H1 (cell line): Measurements from ENCODE around the gene THAP9. TPM values are rescaled to one million over a fixed set of nuclear protein-coding genes. Genes with fewer than 3 reads are reported as not detected.

Source experiments
- CTCF ChIA-PET: fragments of 300-600 bp; sonication (Branson Sonifier 250); formaldehyde crosslinking; loops from one replicate; lab custom pipeline; 2021; ENCODE audit not compliant: partially characterized antibody; lab: Charles Lee
- POLR2A ChIA-PET: fragments of 300-600 bp; sonication (Branson Sonifier 250); formaldehyde crosslinking; loops from one replicate; lab custom pipeline; 2021; ENCODE audit warnings: inconsistent platforms; ENCODE audit not compliant: partially characterized antibody; lab: Charles Lee
- DNase-seq, 2 experiments: peaks; one replicate each; pipeline versions ENCODE4 v3.0.0 to v3.0.0-alpha.2; 2010 to 2022; ENCODE audit warnings: low spot score in 2 of 2, low read depth in 1 of 2, mixed read lengths in 1 of 2
- FAIRE-seq: peaks from 2 replicates; lab custom pipeline; 2011; peaks lifted over from hg19 to GRCh38; lab: Jason Lieb, UNC
- H2AFZ ChIP-seq: 2 replicates; pipeline ENCODE4 v1.8.1; 2012; ENCODE audit warnings: low read length, inconsistent platforms
- H2AK5ac ChIP-seq: 2 replicates; pipeline ENCODE4 v1.6.1; 2013; ENCODE audit warnings: low read depth, low read length
- H2BK120ac ChIP-seq: replicated peaks from 2 replicates; pipeline ENCODE3; 2013; ENCODE audit warnings: low read depth, low read length, inconsistent platforms
- H2BK12ac ChIP-seq: 2 replicates; pipeline ENCODE4 v1.6.1; 2013; ENCODE audit warnings: low read depth, low read length
- H2BK15ac ChIP-seq: 2 replicates; pipeline ENCODE4 v1.6.1; 2013; ENCODE audit warnings: low read length
- H2BK20ac ChIP-seq: 2 replicates; pipeline ENCODE4 v1.6.1; 2013; ENCODE audit warnings: low read length
- H2BK5ac ChIP-seq: 2 replicates; pipeline ENCODE4 v1.6.1; 2013; ENCODE audit warnings: low read depth, low read length
- H3K14ac ChIP-seq: 2 replicates; pipeline ENCODE4 v1.6.1; 2013; ENCODE audit warnings: inconsistent platforms; ENCODE audit not compliant: insufficient read length
- H3K18ac ChIP-seq: 2 replicates; pipeline ENCODE4 v1.6.1; 2013; ENCODE audit warnings: low read length; ENCODE audit errors: extremely low read depth
- H3K23ac ChIP-seq: 2 replicates; pipeline ENCODE4 v1.6.1; 2013; ENCODE audit warnings: inconsistent platforms; ENCODE audit not compliant: insufficient read length
- H3K23me2 ChIP-seq: 2 replicates; pipeline ENCODE4 v1.6.1; 2013; ENCODE audit warnings: low read depth, low read length
- H3K27ac ChIP-seq: 2 replicates; pipeline ENCODE4 v1.6.1; 2011; ENCODE audit warnings: low read depth, low read length, inconsistent platforms
- H3K27me3 ChIP-seq, 4 experiments: replicated peaks in 1 of 4; 1 replicate in 1 of 4; 2 replicates in 3 of 4; pipeline versions ENCODE4 v1.6.1 to v1.8.1; 2011 to 2013; ENCODE audit warnings: low read length in 3 of 4, mild to moderate bottlenecking in 3 of 4, inconsistent platforms in 2 of 4, mixed read lengths in 2 of 4, moderate library complexity in 1 of 4; ENCODE audit not compliant: control insufficient read depth in 3 of 4, insufficient read depth in 3 of 4; ENCODE audit errors: extremely low read depth in 1 of 4
- H3K36me3 ChIP-seq, 4 experiments: 2 replicates each; pipeline versions ENCODE4 v1.6.1 to v1.8.1; 2011 to 2013; ENCODE audit warnings: mild to moderate bottlenecking in 4 of 4, low read length in 3 of 4, moderate library complexity in 2 of 4, control low read depth in 1 of 4, inconsistent platforms in 1 of 4; ENCODE audit not compliant: insufficient read depth in 4 of 4, control insufficient read depth in 2 of 4
- H3K4ac ChIP-seq: replicated peaks from 2 replicates; pipeline ENCODE3; 2013; ENCODE audit warnings: low read length, low read depth, mixed read lengths, inconsistent platforms; ENCODE audit not compliant: insufficient read length
- H3K4me1 ChIP-seq, 4 experiments: replicated peaks in 1 of 4; 1 replicate in 1 of 4; 2 replicates in 3 of 4; pipeline versions ENCODE4 v1.6.1 to v1.8.1; 2011 to 2013; ENCODE audit warnings: low read length in 3 of 4, inconsistent platforms in 2 of 4, mixed read lengths in 1 of 4; ENCODE audit not compliant: insufficient read depth in 4 of 4, control insufficient read depth in 3 of 4
- H3K4me2 ChIP-seq, 2 experiments: 2 replicates each; pipeline versions ENCODE4 v1.6.1 to v1.8.1; 2011 to 2013; ENCODE audit warnings: low read depth in 2 of 2, low read length in 2 of 2, control low read depth in 1 of 2, inconsistent platforms in 1 of 2, mild to moderate bottlenecking in 1 of 2; ENCODE audit not compliant: insufficient read depth in 1 of 2
- H3K4me3 ChIP-seq, 4 experiments: fragments of 200-600, 300-600 bp in 1 of 4; sonication (generic), shearing (Covaris generic), sonication (Bioruptor Twin) in 1 of 4; 2 replicates each; pipeline versions ENCODE4 v1.5.1 to v1.8.1; 2011 to 2016; ENCODE audit warnings: low read length in 4 of 4, low read depth in 3 of 4, control low read depth in 2 of 4, inconsistent platforms in 2 of 4, mild to moderate bottlenecking in 2 of 4, mixed read lengths in 1 of 4, moderate library complexity in 1 of 4; ENCODE audit not compliant: insufficient read depth in 2 of 4; ENCODE audit errors: extremely low read depth in 1 of 4
- H3K56ac ChIP-seq: replicated peaks from 2 replicates; pipeline ENCODE3; 2013; ENCODE audit warnings: low read depth, mild to moderate bottlenecking, mixed read lengths, low read length, inconsistent platforms; ENCODE audit not compliant: insufficient read length
- H3K79me1 ChIP-seq: 2 replicates; pipeline ENCODE4 v1.6.1; 2013; ENCODE audit warnings: low read depth, low read length, control low read depth
- H3K79me2 ChIP-seq, 2 experiments: 2 replicates each; pipeline versions ENCODE4 v1.6.1 to v1.8.1; 2012 to 2013; ENCODE audit warnings: low read length in 2 of 2, mild to moderate bottlenecking in 2 of 2, inconsistent platforms in 1 of 2; ENCODE audit not compliant: insufficient read depth in 2 of 2, control insufficient read depth in 1 of 2
- H3K9ac ChIP-seq, 4 experiments: replicated peaks in 1 of 4; 1 replicate in 1 of 4; 2 replicates in 3 of 4; pipeline versions ENCODE4 v1.6.1 to v1.8.1; 2011 to 2013; ENCODE audit warnings: low read depth in 3 of 4, low read length in 3 of 4, control low read depth in 2 of 4, mild to moderate bottlenecking in 2 of 4, moderate library complexity in 2 of 4, inconsistent platforms in 1 of 4; ENCODE audit errors: extremely low read depth in 1 of 4
- H3K9me3 ChIP-seq, 2 experiments: 2 replicates each; pipeline versions ENCODE4 v1.6.1 to v1.8.1; 2012 to 2013; ENCODE audit warnings: mild to moderate bottlenecking in 2 of 2, moderate library complexity in 2 of 2, control low read depth in 1 of 2, inconsistent platforms in 1 of 2, low read depth in 1 of 2, low read length in 1 of 2, mixed read lengths in 1 of 2; ENCODE audit not compliant: insufficient read depth in 2 of 2
- H4K20me1 ChIP-seq, 2 experiments: replicated peaks in 1 of 2; 2 replicates each; pipeline versions ENCODE3 to v1.8.1; 2011 to 2013; ENCODE audit warnings: inconsistent platforms in 2 of 2, low read length in 2 of 2, mild to moderate bottlenecking in 1 of 2; ENCODE audit not compliant: insufficient read depth in 2 of 2, control insufficient read depth in 1 of 2
- H4K5ac ChIP-seq: 2 replicates; pipeline ENCODE4 v1.6.1; 2013; ENCODE audit warnings: low read length, low read depth, mixed read lengths, inconsistent platforms; ENCODE audit not compliant: insufficient read length
- H4K8ac ChIP-seq: 2 replicates; pipeline ENCODE4 v1.8.0; 2013; ENCODE audit warnings: mild to moderate bottlenecking, moderate library complexity, low read length, inconsistent platforms; ENCODE audit not compliant: insufficient read depth; ENCODE audit errors: extremely low read depth
- H4K91ac ChIP-seq: replicated peaks from 2 replicates; pipeline ENCODE3; 2013; ENCODE audit warnings: low read length, mixed read lengths, inconsistent platforms; ENCODE audit not compliant: insufficient read length
- ATF2 ChIP-seq: IDR thresholded peaks from 2 replicates; pipeline ENCODE4 v1.6.1; 2012; ENCODE audit warnings: low read length, inconsistent platforms
- CEBPB ChIP-seq: IDR thresholded peaks from 2 replicates; pipeline ENCODE4 v1.6.1; 2012; ENCODE audit warnings: low read depth, low read length
- HDAC6 ChIP-seq: IDR thresholded peaks from one replicate; pipeline ENCODE4 v1.7.1; 2012; ENCODE audit warnings: low read depth, mild to moderate bottlenecking, inconsistent platforms, low read length, moderate library complexity
- KDM5A ChIP-seq: fragments of 200-600 bp; IDR thresholded peaks from 2 replicates; pipeline ENCODE4 v1.7.1; 2012; ENCODE audit warnings: mild to moderate bottlenecking, low read length, inconsistent platforms, mixed read lengths
- RNF2 ChIP-seq: fragments of 200-900, 300-1000 bp; sonication (generic); IDR thresholded peaks from 2 replicates; pipeline ENCODE4 v1.7.1; 2016; ENCODE audit warnings: borderline replicate concordance, low read depth, mild to moderate bottlenecking, antibody characterized with exemption, low read length; ENCODE audit not compliant: poor library complexity, severe bottlenecking; ENCODE audit errors: missing control alignments
- SIN3A ChIP-seq, 2 experiments: IDR thresholded peaks in 1 of 2; conservative IDR thresholded peaks in 1 of 2; 2 replicates each; pipeline ENCODE4 v1.6.1; 2011 to 2012; ENCODE audit warnings: low read length in 2 of 2, improper control_type of control experiment in 1 of 2, low read depth in 1 of 2, mild to moderate bottlenecking in 1 of 2
- ZNF274 ChIP-seq: IDR thresholded peaks from 2 replicates; pipeline ENCODE4 v1.7.0; 2012; ENCODE audit warnings: low read length, borderline replicate concordance; ENCODE audit errors: extremely low read depth
- polyA plus RNA-seq, 7 experiments: library from polyadenylated mRNA; depleted of rRNA in 3 of 7; stranded (reverse) in 5 of 7; unstranded in 2 of 7; fragments of >200 nt in 5 of 7; fragments of 200-250 nt in 2 of 7; gene quantifications; 1 replicate in 5 of 7; 2 replicates in 1 of 7; 4 replicates in 1 of 7; pipeline versions ENCODE4 v1.2.1 to v1.2.3, GENCODE V29; 2011 to 2013; ENCODE audit warnings: missing spikeins in 2 of 7, mixed read lengths in 2 of 7
- total RNA-seq: library from RNA; stranded (reverse); fragmentation: NEBNext Ultra II Directional; extraction: Animal tissue kit (Norgen Biotek cat#: 25700); gene quantifications from 2 replicates; pipeline ENCODE4 v1.2.1, GENCODE V29; 2021

The THAP9 gene
- total and polyA plus RNA-seq, 2 of the 8 experiments (the other 6 are each of a cell fraction or from before 2014, with no cell fraction given): 6.1 to 13.2 TPM

GRCh38 chr4:82934441-82934840 lies 33.9 kb downstream of the THAP9 start:
- ChIA-PET POLR2A (interaction anchor here (1.3 kb wide), 1 partner anchor 28 kb away, joined by 3 read pairs; no protein-coding TSS in a partner anchor), CTCF (interaction anchor here (0.7 kb wide), 1 partner anchor 254 kb away, joined by 3 read pairs; no protein-coding TSS in a partner anchor)
- FAIRE-seq (no peak), DNase-seq (no peak)
- Histone ChIP-seq H3K79me2 (no peaks in the 10 kb centered on the region), H2BK15ac (no peak overlapping the region), H3K9ac (no peak overlapping the region), H3K14ac (no peak overlapping the region), H3K4me1 (no peaks in the 10 kb centered on the region), H2BK20ac (no peak overlapping the region), H4K8ac (no peak overlapping the region), H3K56ac (no peak overlapping the region), H3K23ac (no peak overlapping the region), H4K20me1 (no peaks in the 10 kb centered on the region), H3K36me3 (peaks cover 0 to 8% (median 4%) of the 10 kb centered on the region in 4 experiments; a peak in 2 of 8 replicates), H2AK5ac (no peak overlapping the region), H3K23me2 (no peaks in the 10 kb centered on the region), H3K4ac (no peak overlapping the region), H3K18ac (no peak overlapping the region), H3K4me3 (no peak overlapping the region), H3K9me3 (no peaks in the 10 kb centered on the region), H2BK12ac (no peak overlapping the region), H3K4me2 (no peak overlapping the region), H4K5ac (no peak overlapping the region), H3K27ac (no peak overlapping the region), H2BK120ac (no peak overlapping the region), H4K91ac (no peak overlapping the region), H2AFZ (no peak overlapping the region), H3K79me1 (no peaks in the 10 kb centered on the region), H2BK5ac (no peak overlapping the region), H3K27me3 (no peaks in the 10 kb centered on the region)
- TF ChIP-seq SIN3A (conservative IDR thresholded peaks at IDR 0.05 in 1 of 2, IDR thresholded peaks at IDR 0.05 in 1 of 2; ENCODE audit: low read depth in 1 of 2, low read length in 2 of 2): no peak
- TF ChIP-seq KDM5A: no peak
- no peak for TF ChIP-seq ZNF274
- TF ChIP-seq HDAC6: no peak
- TF ChIP-seq CEBPB: no peak
- TF ChIP-seq ATF2: no peak
- TF ChIP-seq RNF2: no peak
